Karpas-422 (cell line): ENCODE measurements around the gene CCDC152. TPM values are rescaled to one million over a fixed set of nuclear protein-coding genes. Genes with fewer than 3 reads are reported as not detected.
"Not testable (repeated sequence)": the region's sequence is repeated elsewhere in the genome, so short reads cannot be mapped to it uniquely, and the experiment has no call there.

Source experiments
- DNase-seq: peaks from one replicate; pipeline ENCODE4 v3.0.0-alpha.2; 2015
- H2AFZ ChIP-seq: fragments of 200-600 bp; sonication (generic); 2 replicates; pipeline ENCODE4 v1.6.1; 2014; ENCODE audit warnings: antibody characterized with exemption, low read length, mixed read lengths
- H3K27ac ChIP-seq: fragments of 200-600 bp; sonication (generic); 2 replicates; pipeline ENCODE4 v1.5.1; 2014; ENCODE audit warnings: mild to moderate bottlenecking, low read length, moderate library complexity
- H3K27me3 ChIP-seq: fragments of 200-600 bp; sonication (generic); 2 replicates; pipeline ENCODE4 v1.6.1; 2014; ENCODE audit warnings: low read length, mixed read lengths
- H3K36me3 ChIP-seq: fragments of 200-600 bp; sonication (generic); 2 replicates; pipeline ENCODE4 v1.6.1; 2014; ENCODE audit warnings: low read length, mixed read lengths; ENCODE audit not compliant: insufficient read depth
- H3K4me1 ChIP-seq: fragments of 200-600 bp; sonication (generic); 2 replicates; pipeline ENCODE4 v1.6.1; 2014; ENCODE audit warnings: mild to moderate bottlenecking, low read length, mixed read lengths
- H3K4me2 ChIP-seq: fragments of 200-600 bp; sonication (generic); 2 replicates; pipeline ENCODE4 v1.6.1; 2014; ENCODE audit warnings: low read length, low read depth, mild to moderate bottlenecking; ENCODE audit not compliant: poor library complexity, severe bottlenecking
- H3K4me3 ChIP-seq: fragments of 200-600 bp; sonication (generic); 2 replicates; pipeline ENCODE4 v1.5.1; 2014; ENCODE audit warnings: mild to moderate bottlenecking, antibody characterized with exemption, low read length, mixed read lengths
- H3K79me2 ChIP-seq: fragments of 200-600 bp; sonication (generic); 2 replicates; pipeline ENCODE4 v1.6.1; 2014; ENCODE audit warnings: mild to moderate bottlenecking, low read length, mixed read lengths
- H3K9ac ChIP-seq: fragments of 200-600 bp; sonication (generic); 2 replicates; pipeline ENCODE4 v1.6.0; 2014; ENCODE audit warnings: low read length
- H3K9me2 ChIP-seq: fragments of 200-600 bp; sonication (generic), shearing (Covaris generic); replicated peaks from 2 replicates; pipeline ENCODE4 v1.6.0; 2014; ENCODE audit warnings: mild to moderate bottlenecking, low read length, moderate library complexity; ENCODE audit not compliant: insufficient read depth
- H3K9me3 ChIP-seq: fragments of 300-700, 200-600 bp; sonication (generic); 2 replicates; pipeline ENCODE4 v1.6.1; 2014; ENCODE audit warnings: low read length, mixed read lengths
- H4K20me1 ChIP-seq: fragments of 200-600 bp; sonication (generic); 2 replicates; pipeline ENCODE4 v1.6.1; 2014; ENCODE audit warnings: mild to moderate bottlenecking, antibody characterized with exemption, low read length, low read depth; ENCODE audit not compliant: insufficient read depth
- total RNA-seq: library from RNA; depleted of rRNA; stranded (reverse); fragments of >200 nt; shearing (Covaris generic); gene quantifications from 2 replicates; pipeline ENCODE4 v1.2.3, GENCODE V29; 2014; ENCODE audit warnings: low replicate concordance; rRNA removed

The CCDC152 gene
- total RNA-seq, 1 experiment from 2014 or later = 20.8 TPM

GRCh38 chr5:42842921-42843641 is 86.5 kb downstream of the CCDC152 start:
- Histone ChIP-seq H3K36me3 (no peaks in the 10 kb centered on the region), H3K4me3 (no peak overlapping the region), H2AFZ (no peak overlapping the region), H3K9me2 (no peaks in the 10 kb centered on the region), H4K20me1 (no peaks in the 10 kb centered on the region), H3K27ac (no peak overlapping the region), H3K79me2 (no peaks in the 10 kb centered on the region), H3K4me2 (no peak overlapping the region), H3K27me3 (no peaks in the 10 kb centered on the region), H3K9me3 (no peaks in the 10 kb centered on the region), H3K4me1 (no peaks in the 10 kb centered on the region), H3K9ac (no peak overlapping the region)
- peak; percentile 14 for DNase-seq

DNA sequence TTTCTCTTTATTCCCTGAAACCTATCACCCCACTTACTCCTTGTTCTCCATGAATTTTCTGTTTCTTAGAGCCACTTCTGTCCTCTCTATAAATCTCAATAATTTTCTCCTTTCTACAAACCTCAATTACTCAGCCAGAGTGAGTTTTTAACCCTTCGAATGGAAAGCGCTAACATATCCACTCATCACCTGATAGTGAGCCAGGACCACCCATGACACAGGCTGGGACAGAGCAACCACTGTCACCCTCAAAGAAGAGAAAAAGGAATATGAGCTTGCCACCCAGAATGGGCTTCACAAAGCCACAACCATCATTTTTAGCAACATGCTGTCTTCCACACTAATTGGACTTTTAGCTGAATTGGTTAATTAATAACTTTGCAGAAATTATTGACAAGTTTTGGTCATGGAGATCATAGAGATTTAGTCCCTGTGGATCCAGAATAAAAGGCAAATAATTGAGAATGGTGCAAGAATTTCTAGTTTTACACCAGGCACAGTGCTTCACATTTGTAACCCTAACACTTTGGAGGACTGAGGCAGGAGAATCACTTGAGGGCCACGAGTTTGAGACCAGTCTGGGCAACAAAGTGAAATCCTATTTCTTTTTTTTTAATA is 87.2 kb downstream of the CCDC152 start:
- no peaks in the 10 kb centered on the region for H4K20me1 ChIP-seq
- H3K27ac ChIP-seq = no peak overlapping the region
- DNase-seq = peak; percentile 22
- H3K9ac ChIP-seq = no peak overlapping the region
- no peak overlapping the region for H3K4me2 ChIP-seq
- no peak overlapping the region for H3K4me3 ChIP-seq
- H3K27me3 ChIP-seq = no peaks in the 10 kb centered on the region
- no peaks in the 10 kb centered on the region for H3K4me1 ChIP-seq
- H3K36me3 ChIP-seq = no peaks in the 10 kb centered on the region
- no peaks in the 10 kb centered on the region for H3K79me2 ChIP-seq
- H3K9me2 ChIP-seq = no peaks in the 10 kb centered on the region
- H3K9me3 ChIP-seq = no peaks in the 10 kb centered on the region
- no peak overlapping the region for H2AFZ ChIP-seq

- not testable (repeated sequence) for H4K20me1 ChIP-seq, H3K9me2 ChIP-seq, H3K9ac ChIP-seq, H3K79me2 ChIP-seq, H2AFZ ChIP-seq, H3K4me3 ChIP-seq, H3K4me1 ChIP-seq, H3K27ac ChIP-seq, H3K27me3 ChIP-seq, H3K36me3 ChIP-seq, H3K9me3 ChIP-seq, H3K4me2 ChIP-seq, DNase-seq
Observed at GRCh38 chr5:42844408-42844807, 87.8 kb downstream of the CCDC152 start.

- Histone ChIP-seq H3K9me2 (no peaks in the 10 kb centered on the region), H3K4me2 (no peak overlapping the region), H3K9me3 (no peaks in the 10 kb centered on the region), H3K4me1 (no peaks in the 10 kb centered on the region), H4K20me1 (no peaks in the 10 kb centered on the region), H3K9ac (no peak overlapping the region), H2AFZ (no peak overlapping the region), H3K27me3 (no peaks in the 10 kb centered on the region), H3K4me3 (no peak overlapping the region), H3K79me2 (no peaks in the 10 kb centered on the region), H3K36me3 (no peaks in the 10 kb centered on the region), H3K27ac (no peak overlapping the region)
- peak; percentile 11 for DNase-seq
Observed at GRCh38 chr5:42848545-42848944, 91.9 kb downstream of the CCDC152 start.

DNA sequence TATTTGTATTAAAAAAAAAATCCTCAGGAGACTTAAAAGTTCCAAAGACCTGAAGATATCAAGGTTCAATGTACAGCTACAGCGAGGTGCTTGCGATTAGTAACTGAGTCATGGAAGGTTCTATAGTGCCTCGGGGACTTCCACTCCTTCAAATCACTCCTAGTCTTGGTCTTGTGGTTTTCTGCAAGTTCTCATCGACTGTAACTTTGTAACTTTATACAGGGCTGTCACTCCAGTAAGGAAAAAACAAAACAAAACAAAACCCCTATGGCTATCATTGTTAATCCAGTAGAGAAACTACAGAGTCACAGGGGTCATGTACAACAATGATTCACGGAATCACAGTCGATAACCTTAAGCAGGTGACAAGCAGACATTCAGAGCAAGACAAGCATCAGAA is 94.9 kb downstream of the CCDC152 start:
- Histone ChIP-seq H3K27ac (no peak overlapping the region), H3K79me2 (no peaks in the 10 kb centered on the region), H3K27me3 (no peaks in the 10 kb centered on the region), H2AFZ (no peak overlapping the region), H3K9ac (no peak overlapping the region), H3K4me3 (no peak overlapping the region), H3K36me3 (no peaks in the 10 kb centered on the region), H3K4me1 (no peaks in the 10 kb centered on the region), H3K9me3 (no peaks in the 10 kb centered on the region), H4K20me1 (no peaks in the 10 kb centered on the region), H3K9me2 (no peaks in the 10 kb centered on the region), H3K4me2 (no peak overlapping the region)
- peak; percentile 24 for DNase-seq

Other genes starting within 250 kb of the CCDC152 start
- gene SELENOP, start 55.1 kb downstream of the CCDC152 start, total RNA-seq = not detected in 2 replicates